Karpas-422 (cell line): ENCODE measurements around the gene MDGA2. TPM values are rescaled to one million over a fixed set of nuclear protein-coding genes. Genes with fewer than 3 reads are reported as not detected.

Experiments used
- DNase-seq: peaks from one replicate; pipeline ENCODE4 v3.0.0-alpha.2; 2015
- H2AFZ ChIP-seq: fragments of 200-600 bp; sonication (generic); 2 replicates; pipeline ENCODE4 v1.6.1; 2014; ENCODE audit warnings: antibody characterized with exemption, low read length, mixed read lengths
- H3K27ac ChIP-seq: fragments of 200-600 bp; sonication (generic); 2 replicates; pipeline ENCODE4 v1.5.1; 2014; ENCODE audit warnings: mild to moderate bottlenecking, low read length, moderate library complexity
- H3K27me3 ChIP-seq: fragments of 200-600 bp; sonication (generic); 2 replicates; pipeline ENCODE4 v1.6.1; 2014; ENCODE audit warnings: low read length, mixed read lengths
- H3K36me3 ChIP-seq: fragments of 200-600 bp; sonication (generic); 2 replicates; pipeline ENCODE4 v1.6.1; 2014; ENCODE audit warnings: low read length, mixed read lengths; ENCODE audit not compliant: insufficient read depth
- H3K4me1 ChIP-seq: fragments of 200-600 bp; sonication (generic); 2 replicates; pipeline ENCODE4 v1.6.1; 2014; ENCODE audit warnings: mild to moderate bottlenecking, low read length, mixed read lengths
- H3K4me2 ChIP-seq: fragments of 200-600 bp; sonication (generic); 2 replicates; pipeline ENCODE4 v1.6.1; 2014; ENCODE audit warnings: low read length, low read depth, mild to moderate bottlenecking; ENCODE audit not compliant: poor library complexity, severe bottlenecking
- H3K4me3 ChIP-seq: fragments of 200-600 bp; sonication (generic); 2 replicates; pipeline ENCODE4 v1.5.1; 2014; ENCODE audit warnings: mild to moderate bottlenecking, antibody characterized with exemption, low read length, mixed read lengths
- H3K79me2 ChIP-seq: fragments of 200-600 bp; sonication (generic); 2 replicates; pipeline ENCODE4 v1.6.1; 2014; ENCODE audit warnings: mild to moderate bottlenecking, low read length, mixed read lengths
- H3K9ac ChIP-seq: fragments of 200-600 bp; sonication (generic); 2 replicates; pipeline ENCODE4 v1.6.0; 2014; ENCODE audit warnings: low read length
- H3K9me2 ChIP-seq: fragments of 200-600 bp; sonication (generic), shearing (Covaris generic); replicated peaks from 2 replicates; pipeline ENCODE4 v1.6.0; 2014; ENCODE audit warnings: mild to moderate bottlenecking, low read length, moderate library complexity; ENCODE audit not compliant: insufficient read depth
- H3K9me3 ChIP-seq: fragments of 300-700, 200-600 bp; sonication (generic); 2 replicates; pipeline ENCODE4 v1.6.1; 2014; ENCODE audit warnings: low read length, mixed read lengths
- H4K20me1 ChIP-seq: fragments of 200-600 bp; sonication (generic); 2 replicates; pipeline ENCODE4 v1.6.1; 2014; ENCODE audit warnings: mild to moderate bottlenecking, antibody characterized with exemption, low read length, low read depth; ENCODE audit not compliant: insufficient read depth
- total RNA-seq: library from RNA; depleted of rRNA; stranded (reverse); fragments of >200 nt; shearing (Covaris generic); gene quantifications from 2 replicates; pipeline ENCODE4 v1.2.3, GENCODE V29; 2014; ENCODE audit warnings: low replicate concordance

MDGA2 gene
- total RNA-seq, 1 experiment from 2014 or later, result not detected

GRCh38 chr14:47509957-47510356 lies 165.4 kb downstream of the MDGA2 start:
- Histone ChIP-seq H4K20me1 (no peaks in the 10 kb centered on the region), H3K9ac (no peak overlapping the region), H3K9me2 (no peaks in the 10 kb centered on the region), H2AFZ (no peak overlapping the region), H3K79me2 (no peaks in the 10 kb centered on the region), H3K4me2 (no peak overlapping the region), H3K27me3 (no peaks in the 10 kb centered on the region), H3K36me3 (no peaks in the 10 kb centered on the region), H3K4me3 (no peak overlapping the region), H3K27ac (no peak overlapping the region), H3K4me1 (no peaks in the 10 kb centered on the region), H3K9me3 (peaks cover 81% of the 10 kb centered on the region)
- no peak for DNase-seq

GRCh38 chr14:47507861-47508260 lies 167.5 kb downstream of the MDGA2 start:
- DNase-seq, result no peak
- no peaks in the 10 kb centered on the region for H3K9me2 ChIP-seq
- no peaks in the 10 kb centered on the region for H3K4me1 ChIP-seq
- H2AFZ ChIP-seq, result no peak overlapping the region
- H3K27me3 ChIP-seq, result no peaks in the 10 kb centered on the region
- no peaks in the 10 kb centered on the region for H3K36me3 ChIP-seq
- no peaks in the 10 kb centered on the region for H4K20me1 ChIP-seq
- H3K4me2 ChIP-seq, result no peak overlapping the region
- H3K9me3 ChIP-seq, result peaks cover 77% of the 10 kb centered on the region
- no peak overlapping the region for H3K27ac ChIP-seq
- H3K4me3 ChIP-seq, result no peak overlapping the region
- H3K79me2 ChIP-seq, result no peaks in the 10 kb centered on the region
- H3K9ac ChIP-seq, result no peak overlapping the region

- no peak overlapping the region for H3K27ac ChIP-seq
- no peaks in the 10 kb centered on the region for H3K36me3 ChIP-seq
- H3K4me2 ChIP-seq, result no peak overlapping the region
- no peaks in the 10 kb centered on the region for H3K9me2 ChIP-seq
- no peaks in the 10 kb centered on the region for H3K4me1 ChIP-seq
- no peak overlapping the region for H3K9ac ChIP-seq
- H3K79me2 ChIP-seq, result no peaks in the 10 kb centered on the region
- H4K20me1 ChIP-seq, result no peaks in the 10 kb centered on the region
- H3K4me3 ChIP-seq, result no peak overlapping the region
- H2AFZ ChIP-seq, result no peak overlapping the region
- peaks cover 64% of the 10 kb centered on the region for H3K9me3 ChIP-seq
- no peaks in the 10 kb centered on the region for H3K27me3 ChIP-seq
- DNase-seq, result no peak
Observed at GRCh38 chr14:47500369-47500768, 175.0 kb downstream of the MDGA2 start.

GRCh38 chr14:47490766-47491165 lies 184.6 kb downstream of the MDGA2 start:
- no peaks in the 10 kb centered on the region for H3K27me3 ChIP-seq
- H2AFZ ChIP-seq, result no peak overlapping the region
- H3K9ac ChIP-seq, result no peak overlapping the region
- no peak overlapping the region for H3K4me3 ChIP-seq
- H4K20me1 ChIP-seq, result no peaks in the 10 kb centered on the region
- H3K4me2 ChIP-seq, result no peak overlapping the region
- no peaks in the 10 kb centered on the region for H3K9me2 ChIP-seq
- H3K4me1 ChIP-seq, result no peaks in the 10 kb centered on the region
- no peak overlapping the region for H3K27ac ChIP-seq
- peaks cover 54% of the 10 kb centered on the region for H3K9me3 ChIP-seq
- H3K79me2 ChIP-seq, result no peaks in the 10 kb centered on the region
- no peak for DNase-seq
- no peaks in the 10 kb centered on the region for H3K36me3 ChIP-seq

- H3K79me2 ChIP-seq, result no peaks in the 10 kb centered on the region
- no peaks in the 10 kb centered on the region for H3K36me3 ChIP-seq
Observed at GRCh38 chr14:47490353-47490752, 185.1 kb downstream of the MDGA2 start.

GRCh38 chr14:47485421-47485820 lies 190.0 kb downstream of the MDGA2 start:
- Histone ChIP-seq H3K27ac (no peak overlapping the region), H3K27me3 (no peaks in the 10 kb centered on the region), H3K9me3 (peaks cover 50% of the 10 kb centered on the region), H3K4me2 (no peak overlapping the region), H3K9me2 (no peaks in the 10 kb centered on the region), H3K79me2 (no peaks in the 10 kb centered on the region), H3K4me3 (no peak overlapping the region), H3K4me1 (no peaks in the 10 kb centered on the region), H2AFZ (no peak overlapping the region), H3K9ac (no peak overlapping the region), H4K20me1 (no peaks in the 10 kb centered on the region), H3K36me3 (no peaks in the 10 kb centered on the region)
- no peak for DNase-seq

More at GRCh38 chr14:47490353-47490752, 185.1 kb downstream of the MDGA2 start:
- no peak overlapping the region for H3K4me3 ChIP-seq
- H3K4me2 ChIP-seq, result no peak overlapping the region
- no peak overlapping the region for H3K27ac ChIP-seq
- H3K4me1 ChIP-seq, result no peaks in the 10 kb centered on the region
- DNase-seq, result no peak
- no peaks in the 10 kb centered on the region for H3K27me3 ChIP-seq
- no peaks in the 10 kb centered on the region for H3K9me2 ChIP-seq
- no peak overlapping the region for H3K9ac ChIP-seq
- no peak overlapping the region for H2AFZ ChIP-seq
- peaks cover 52% of the 10 kb centered on the region for H3K9me3 ChIP-seq
- no peaks in the 10 kb centered on the region for H4K20me1 ChIP-seq

- H3K4me1 ChIP-seq, result no peaks in the 10 kb centered on the region
- peaks cover 55% of the 10 kb centered on the region for H3K9me3 ChIP-seq
- H3K79me2 ChIP-seq, result no peaks in the 10 kb centered on the region
- no peaks in the 10 kb centered on the region for H3K9me2 ChIP-seq
- H3K4me3 ChIP-seq, result no peak overlapping the region
- H4K20me1 ChIP-seq, result no peaks in the 10 kb centered on the region
- no peak overlapping the region for H3K4me2 ChIP-seq
- H3K27me3 ChIP-seq, result no peaks in the 10 kb centered on the region
- H2AFZ ChIP-seq, result no peak overlapping the region
- no peak overlapping the region for H3K9ac ChIP-seq
- DNase-seq, result no peak
- no peaks in the 10 kb centered on the region for H3K36me3 ChIP-seq
- H3K27ac ChIP-seq, result no peak overlapping the region
Observed at GRCh38 chr14:47483449-47483848, 192.0 kb downstream of the MDGA2 start.

- Histone ChIP-seq H2AFZ (no peak overlapping the region), H3K4me1 (no peaks in the 10 kb centered on the region), H3K27ac (no peak overlapping the region), H3K9ac (no peak overlapping the region), H3K4me3 (no peak overlapping the region), H3K4me2 (no peak overlapping the region), H4K20me1 (no peaks in the 10 kb centered on the region), H3K9me3 (peaks cover 48% of the 10 kb centered on the region), H3K27me3 (no peaks in the 10 kb centered on the region), H3K36me3 (no peaks in the 10 kb centered on the region), H3K9me2 (no peaks in the 10 kb centered on the region), H3K79me2 (no peaks in the 10 kb centered on the region)
- no peak for DNase-seq
Observed at GRCh38 chr14:47471075-47471474, 204.3 kb downstream of the MDGA2 start.

GRCh38 chr14:47466916-47467315 lies 208.5 kb downstream of the MDGA2 start:
- Histone ChIP-seq H2AFZ (no peak overlapping the region), H3K9ac (no peak overlapping the region), H3K27me3 (no peaks in the 10 kb centered on the region), H3K4me1 (no peaks in the 10 kb centered on the region), H3K9me3 (peaks cover 37% of the 10 kb centered on the region), H3K79me2 (no peaks in the 10 kb centered on the region), H3K27ac (no peak overlapping the region), H3K36me3 (no peaks in the 10 kb centered on the region), H3K4me3 (no peak overlapping the region), H4K20me1 (no peaks in the 10 kb centered on the region), H3K9me2 (no peaks in the 10 kb centered on the region), H3K4me2 (no peak overlapping the region)
- DNase-seq, result no peak
